H7 (cell line): ENCODE data around the gene EMC6. TPM values are rescaled to one million over a fixed set of nuclear protein-coding genes. Genes with fewer than 3 reads are reported as not detected.
"Not testable (repeated sequence)": the region's sequence is repeated elsewhere in the genome, so short reads cannot be mapped to it uniquely, and the experiment has no call there.

Source experiments
- DNase-seq: peaks from one replicate; pipeline ENCODE4 v3.0.0; 2012
- H3K27me3 ChIP-seq: 2 replicates; pipeline ENCODE4 v1.6.0; 2011; ENCODE audit warnings: mild to moderate bottlenecking, low read length; ENCODE audit not compliant: control insufficient read depth, insufficient read depth
- H3K36me3 ChIP-seq: replicated peaks from 2 replicates; pipeline ENCODE4 v1.5.1; 2011; ENCODE audit warnings: low read length; ENCODE audit not compliant: control insufficient read depth, insufficient read depth
- H3K4me3 ChIP-seq: 2 replicates; pipeline ENCODE4 v1.5.1; 2011; ENCODE audit warnings: low read depth, mild to moderate bottlenecking, control low read depth, low read length, moderate library complexity; ENCODE audit not compliant: insufficient read depth
- total RNA-seq: library from RNA; depleted of rRNA; stranded (reverse); fragments of >200 nt; shearing (Covaris generic); gene quantifications from 2 replicates; pipeline ENCODE4 v1.2.3, GENCODE V29; 2014; rRNA removed

The EMC6 gene
- total RNA-seq, 1 experiment from 2014 or later: 48.5 TPM

- no peak overlapping the region for H3K4me3 ChIP-seq
- no peak for DNase-seq
- peaks cover 22% of the 10 kb centered on the region for H3K27me3 ChIP-seq
- no peaks in the 10 kb centered on the region for H3K36me3 ChIP-seq
Observed at GRCh38 chr17:3699951-3700350, 31.3 kb downstream of the EMC6 start.

- DNase-seq, H3K36me3 ChIP-seq, H3K4me3 ChIP-seq, H3K27me3 ChIP-seq: not testable (repeated sequence)
Observed at GRCh38 chr17:3702041-3702539, 33.5 kb downstream of the EMC6 start.

- no peak overlapping the region for H3K4me3 ChIP-seq
- H3K36me3 ChIP-seq: no peaks in the 10 kb centered on the region
- DNase-seq: no peak
- H3K27me3 ChIP-seq: no peaks in the 10 kb centered on the region
Observed at GRCh38 chr17:3704931-3705717, 36.5 kb downstream of the EMC6 start.

GRCh38 chr17:3705718-3705984, 37.0 kb downstream of the EMC6 start:
- not testable (repeated sequence) for H3K4me3 ChIP-seq, H3K36me3 ChIP-seq, DNase-seq, H3K27me3 ChIP-seq

- H3K36me3 ChIP-seq: no peaks in the 10 kb centered on the region
- no peaks in the 10 kb centered on the region for H3K27me3 ChIP-seq
- H3K4me3 ChIP-seq: no peak overlapping the region
- DNase-seq: no peak
Observed at GRCh38 chr17:3708366-3708765, 39.8 kb downstream of the EMC6 start.

- no peak overlapping the region for H3K4me3 ChIP-seq
- H3K27me3 ChIP-seq: no peaks in the 10 kb centered on the region
- no peak for DNase-seq
- peaks cover 6% of the 10 kb centered on the region for H3K36me3 ChIP-seq
Observed at GRCh38 chr17:3710951-3711383, 42.4 kb downstream of the EMC6 start.

- H3K36me3 ChIP-seq: peaks cover 9% of the 10 kb centered on the region
- no peak overlapping the region for H3K4me3 ChIP-seq
- H3K27me3 ChIP-seq: no peaks in the 10 kb centered on the region
- DNase-seq: no peak
Observed at GRCh38 chr17:3712811-3713463, 44.3 kb downstream of the EMC6 start.

GRCh38 chr17:3715296-3715695, 46.7 kb downstream of the EMC6 start:
- H3K4me3 ChIP-seq: no peak overlapping the region
- H3K27me3 ChIP-seq: no peaks in the 10 kb centered on the region
- peaks cover 9% of the 10 kb centered on the region for H3K36me3 ChIP-seq
- DNase-seq: no peak

GRCh38 chr17:3718201-3718600, 49.6 kb downstream of the EMC6 start:
- H3K27me3 ChIP-seq: no peaks in the 10 kb centered on the region
- no peak overlapping the region for H3K4me3 ChIP-seq
- peaks cover 9% of the 10 kb centered on the region for H3K36me3 ChIP-seq
- no peak for DNase-seq

GRCh38 chr17:3719265-3719664, 50.7 kb downstream of the EMC6 start:
- peaks cover 9% of the 10 kb centered on the region for H3K36me3 ChIP-seq
- H3K4me3 ChIP-seq: no peak overlapping the region
- DNase-seq: no peak

More at GRCh38 chr17:3719265-3719664, 50.7 kb downstream of the EMC6 start:
- H3K27me3 ChIP-seq: no peaks in the 10 kb centered on the region

Other genes starting within 250 kb of the EMC6 start
- gene OR1E2, start 235.0 kb upstream of the EMC6 start, total RNA-seq: not detected in 2 replicates
- 0.10 and 1.3 TPM in 2 replicates for gene SPATA22, start 197.0 kb upstream of the EMC6 start, total RNA-seq
- gene ASPA, start 192.8 kb upstream of the EMC6 start, total RNA-seq: not detected in 2 replicates
- gene TRPV3, start 111.0 kb upstream of the EMC6 start, total RNA-seq: 0.69 and 2.5 TPM in 2 replicates
- 3.0 and 3.1 TPM in 2 replicates for gene TRPV1, start 59.4 kb upstream of the EMC6 start, total RNA-seq
- 22.9 and 27.0 TPM in 2 replicates for gene SHPK, start 32.6 kb upstream of the EMC6 start, total RNA-seq
- gene CTNS, start 32.1 kb upstream of the EMC6 start, total RNA-seq: 9.6 and 17.9 TPM in 2 replicates
- 116 and 122 TPM in 2 replicates for gene TAX1BP3, start 234 bp upstream of the EMC6 start, total RNA-seq
- gene P2RX5, start 27.3 kb downstream of the EMC6 start, total RNA-seq: 2.3 and 2.7 TPM in 2 replicates
- gene HASPIN, start 55.1 kb downstream of the EMC6 start, total RNA-seq: 34.2 and 39.1 TPM in 2 replicates
- 28.8 and 34.7 TPM in 2 replicates for gene ITGAE, start 132.4 kb downstream of the EMC6 start, total RNA-seq
- gene NCBP3, start 177.4 kb downstream of the EMC6 start, total RNA-seq: 17.5 and 28.0 TPM in 2 replicates
- gene CAMKK1, start 224.2 kb downstream of the EMC6 start, total RNA-seq: 6.0 and 6.7 TPM in 2 replicates
- 0.10 and 0.33 TPM in 2 replicates for gene P2RX1, start 247.7 kb downstream of the EMC6 start, total RNA-seq